SK-N-SH (cell line): Measurements from ENCODE around the gene LHX6. TPM values are rescaled to one million over a fixed set of nuclear protein-coding genes. Genes with fewer than 3 reads are reported as not detected.

ENCODE experiments used
- CTCF ChIA-PET: fragments of 300-600, 350-600 bp; formaldehyde crosslinking; extraction: SDS; loops from one replicate; lab custom pipeline; 2021; lab: Yijun Ruan, JAX
- POLR2A ChIA-PET: fragments of 350-600 bp; sonication (Branson Sonifier 250); formaldehyde crosslinking; extraction: SDS; loops from one replicate; lab custom pipeline; 2020; ENCODE audit warnings: antibody characterized with exemption, inconsistent platforms; lab: Yijun Ruan, JAX
- DNase-seq: peaks from one replicate; pipeline ENCODE4 v3.0.0; 2012
- H2AFZ ChIP-seq: fragments of 200-600 bp; sonication (generic); 2 replicates; pipeline ENCODE4 v1.8.1; 2016; ENCODE audit warnings: antibody characterized with exemption, mild to moderate bottlenecking, low read depth
- H3F3A ChIP-seq: fragments of 200-600 bp; sonication (generic); replicated peaks from 2 replicates; pipeline ENCODE3; 2016; ENCODE audit warnings: antibody characterized with exemption, mild to moderate bottlenecking; ENCODE audit not compliant: insufficient read depth
- H3K27ac ChIP-seq, 2 experiments: fragments of 200-500 bp in 1 of 2; fragments of 200-600 bp in 1 of 2; sonication (Bioruptor generic) in 1 of 2; sonication (generic), shearing (Covaris generic) in 1 of 2; 2 replicates each; pipeline versions ENCODE4 v1.5.1 to v1.6.1; 2014 to 2016; ENCODE audit warnings: low read depth in 2 of 2, inconsistent platforms in 1 of 2, low read length in 1 of 2, mild to moderate bottlenecking in 1 of 2, mixed read lengths in 1 of 2
- H3K27me3 ChIP-seq: fragments of 200-600 bp; sonication (generic), shearing (Covaris generic); 2 replicates; pipeline ENCODE4 v1.6.1; 2016; ENCODE audit warnings: mixed run types; ENCODE audit not compliant: insufficient read depth
- H3K36me3 ChIP-seq, 2 experiments: fragments of 200-500 bp in 1 of 2; fragments of 200-600 bp in 1 of 2; sonication (Bioruptor generic) in 1 of 2; sonication (generic) in 1 of 2; replicated peaks in 1 of 2; 2 replicates each; pipeline versions ENCODE3 to v1.5.1; 2014 to 2016; ENCODE audit warnings: low read length in 1 of 2, mild to moderate bottlenecking in 1 of 2; ENCODE audit not compliant: insufficient read depth in 2 of 2, control insufficient read depth in 1 of 2
- H3K4me1 ChIP-seq, 2 experiments: fragments of 200-500 bp in 1 of 2; fragments of 200-600 bp in 1 of 2; sonication (Bioruptor generic) in 1 of 2; sonication (generic), shearing (Covaris generic) in 1 of 2; 2 replicates each; pipeline versions ENCODE4 v1.5.1 to v1.6.1; 2014 to 2016; ENCODE audit warnings: low read depth in 1 of 2, low read length in 1 of 2, mixed run types in 1 of 2; ENCODE audit not compliant: insufficient read depth in 2 of 2, control insufficient read depth in 1 of 2
- H3K4me2 ChIP-seq: fragments of 200-600 bp; sonication (generic), shearing (Covaris generic); 2 replicates; pipeline ENCODE4 v1.6.1; 2017; ENCODE audit warnings: mixed run types
- H3K4me3 ChIP-seq, 2 experiments: fragments of 200-500 bp in 1 of 2; fragments of 200-600 bp in 1 of 2; sonication (Bioruptor generic) in 1 of 2; sonication (generic), shearing (Covaris generic) in 1 of 2; 2 replicates each; pipeline versions ENCODE4 v1.5.1 to v1.8.1; 2014 to 2016; ENCODE audit warnings: low read depth in 2 of 2, inconsistent platforms in 1 of 2, low read length in 1 of 2, mild to moderate bottlenecking in 1 of 2, mixed read lengths in 1 of 2, moderate library complexity in 1 of 2
- H3K79me2 ChIP-seq: fragments of 200-600 bp; sonication (generic); 2 replicates; pipeline ENCODE4 v1.8.1; 2017; ENCODE audit warnings: mild to moderate bottlenecking; ENCODE audit not compliant: insufficient read depth
- H3K9ac ChIP-seq: fragments of 200-600 bp; sonication (generic); 2 replicates; pipeline ENCODE4 v1.6.1; 2017; ENCODE audit warnings: mixed run types
- H3K9me2 ChIP-seq: fragments of 200-600 bp; sonication (generic); 2 replicates; pipeline ENCODE4 v1.6.1; 2017; ENCODE audit warnings: mixed run types
- H3K9me3 ChIP-seq: fragments of 200-600 bp; sonication (generic); 2 replicates; pipeline ENCODE4 v1.6.1; 2017; ENCODE audit warnings: mixed run types, mild to moderate bottlenecking, moderate library complexity
- H4K20me1 ChIP-seq: fragments of 200-600 bp; sonication (generic); 2 replicates; pipeline ENCODE4 v1.6.1; 2017; ENCODE audit warnings: mild to moderate bottlenecking, mixed run types; ENCODE audit not compliant: insufficient read depth
- CHD2 ChIP-seq: fragments of 150-350 bp; IDR thresholded peaks from 2 replicates; pipeline ENCODE4 v1.6.1; 2018; ENCODE audit warnings: low read length; ENCODE audit not compliant: partially characterized antibody
- GABPA ChIP-seq: IDR thresholded peaks from 2 replicates; pipeline ENCODE4 v1.4.0; 2012; ENCODE audit warnings: low read depth, mild to moderate bottlenecking
- GATA2 ChIP-seq: sonication (generic); formaldehyde crosslinking; IDR thresholded peaks from 2 replicates; pipeline ENCODE4 v1.5.0; 2020; ENCODE audit warnings: mild to moderate bottlenecking, missing genetic modification reagents
- IRF3 ChIP-seq: fragments of 150-350 bp; IDR thresholded peaks from 2 replicates; pipeline ENCODE4 v1.6.1; 2016; ENCODE audit warnings: mild to moderate bottlenecking, low read depth, low read length
- MAX ChIP-seq: IDR thresholded peaks from 2 replicates; pipeline ENCODE4 v1.4.0; 2012; ENCODE audit warnings: low read depth
- NFIC ChIP-seq: IDR thresholded peaks from 2 replicates; pipeline ENCODE4 v1.4.0; 2012; ENCODE audit warnings: borderline replicate concordance
- PBX3 ChIP-seq: IDR thresholded peaks from 2 replicates; pipeline ENCODE4; 2012
- POLR2AphosphoS5 ChIP-seq: IDR thresholded peaks from 2 replicates; pipeline ENCODE4 v1.6.1; 2012; ENCODE audit warnings: low read depth, low read length
- RCOR1 ChIP-seq: fragments of 150-350 bp; IDR thresholded peaks from 2 replicates; pipeline ENCODE4 v1.6.1; 2017; ENCODE audit warnings: antibody characterized with exemption, low read length
- SIN3A ChIP-seq: IDR thresholded peaks from 2 replicates; pipeline ENCODE4 v1.6.1; 2012; ENCODE audit warnings: low read depth, mild to moderate bottlenecking, low read length, moderate library complexity, borderline replicate concordance
- SMC3 ChIP-seq: IDR thresholded peaks from 2 replicates; pipeline ENCODE4 v1.6.1; 2012; ENCODE audit warnings: low read depth, low read length, improper control_type of control experiment
- TEAD4 ChIP-seq: IDR thresholded peaks from 2 replicates; pipeline ENCODE4 v1.4.0; 2012; ENCODE audit warnings: mild to moderate bottlenecking, borderline replicate concordance; ENCODE audit not compliant: insufficient read depth
- YY1 ChIP-seq: IDR thresholded peaks from 2 replicates; pipeline ENCODE4 v1.4.0; 2012; ENCODE audit warnings: low read depth, mild to moderate bottlenecking
- ZBTB33 ChIP-seq: IDR thresholded peaks from 2 replicates; pipeline ENCODE4 v1.4.0; 2012; ENCODE audit warnings: low read depth, borderline replicate concordance
- WGBS: methylation state at CpG from one replicate; pipeline ENCODE4 v1.1.6; 2017; ENCODE audit warnings: low lambda C conversion rate; 5-methylcytosine and 5-hydroxymethylcytosine counted together
- polyA plus RNA-seq, 3 experiments: library from polyadenylated mRNA; depleted of rRNA; stranded (reverse); fragments of >200 nt; gene quantifications; 2 replicates each; pipeline ENCODE4 v1.2.3, GENCODE V29; 2012

Gene LHX6
- polyA plus RNA-seq, 1 of the 3 experiments (the other 2 are of a cell fraction), result 0.02 TPM

- Histone ChIP-seq H3K9ac (no peak overlapping the region), H3K4me2 (no peak overlapping the region), H3F3A (no peaks in the 10 kb centered on the region), H3K27ac (no peak overlapping the region), H3K36me3 (no peaks in the 10 kb centered on the region), H3K4me1 (no peaks in the 10 kb centered on the region; a peak in 1 of 4 replicates), H3K9me3 (no peaks in the 10 kb centered on the region), H3K79me2 (no peaks in the 10 kb centered on the region), H3K27me3 (peaks cover 4% of the 10 kb centered on the region; the same call in 1 of the 2 replicates), H3K4me3 (no peak overlapping the region), H2AFZ (no peak overlapping the region), H4K20me1 (no peaks in the 10 kb centered on the region)
- 60% methylated on average over 6 of the region's 6 CpGs for WGBS
- CTCF ChIA-PET, result no interaction called here
- DNase-seq, result no peak
- POLR2A ChIA-PET, result no interaction called here
- no peak for TF ChIP-seq POLR2AphosphoS5
- no peak for TF ChIP-seq GABPA
- no peak for TF ChIP-seq PBX3
- TF ChIP-seq TEAD4, result no peak
- TF ChIP-seq SIN3A, result no peak
- no peak for TF ChIP-seq NFIC
- TF ChIP-seq MAX, result no peak
- TF ChIP-seq YY1, result no peak
- no peak for TF ChIP-seq ZBTB33
- TF ChIP-seq GATA2 (CRISPR knock-in tag), result no peak
- no peak for TF ChIP-seq CHD2
- no peak for TF ChIP-seq SMC3
- TF ChIP-seq, all 33 proteins: peak for 0
- no peaks in the 10 kb centered on the region for H3K9me2 ChIP-seq
These were observed 35.1 kb downstream of the LHX6 start for GRCh38 chr9:122193651-122194050.

- Histone ChIP-seq H3K27me3 (peaks cover 4% of the 10 kb centered on the region; the same call in 1 of the 2 replicates), H3F3A (no peaks in the 10 kb centered on the region), H3K27ac (no peak overlapping the region), H4K20me1 (no peaks in the 10 kb centered on the region), H3K9me3 (no peaks in the 10 kb centered on the region), H2AFZ (no peak overlapping the region), H3K9ac (no peak overlapping the region), H3K79me2 (no peaks in the 10 kb centered on the region), H3K9me2 (no peaks in the 10 kb centered on the region), H3K4me3 (no peak overlapping the region), H3K4me1 (no peaks in the 10 kb centered on the region; a peak in 1 of 4 replicates), H3K36me3 (no peaks in the 10 kb centered on the region), H3K4me2 (no peak overlapping the region)
- 88% methylated on average over 16 of the region's 16 CpGs for WGBS
- ChIA-PET CTCF (no interaction called here), POLR2A (no interaction called here)
- TF ChIP-seq IRF3, result no peak
- TF ChIP-seq RCOR1, result no peak
- DNase-seq, result no peak
These were observed 35.7 kb downstream of the LHX6 start for GRCh38 chr9:122192914-122193525.
